Measurements from ENCODE around the gene FLT4. TPM values are rescaled to one million over a fixed set of nuclear protein-coding genes. Genes with fewer than 3 reads are reported as not detected.

FLT4 gene
- total RNA-seq, 1 experiment from 2014 or later = not detected

DNA sequence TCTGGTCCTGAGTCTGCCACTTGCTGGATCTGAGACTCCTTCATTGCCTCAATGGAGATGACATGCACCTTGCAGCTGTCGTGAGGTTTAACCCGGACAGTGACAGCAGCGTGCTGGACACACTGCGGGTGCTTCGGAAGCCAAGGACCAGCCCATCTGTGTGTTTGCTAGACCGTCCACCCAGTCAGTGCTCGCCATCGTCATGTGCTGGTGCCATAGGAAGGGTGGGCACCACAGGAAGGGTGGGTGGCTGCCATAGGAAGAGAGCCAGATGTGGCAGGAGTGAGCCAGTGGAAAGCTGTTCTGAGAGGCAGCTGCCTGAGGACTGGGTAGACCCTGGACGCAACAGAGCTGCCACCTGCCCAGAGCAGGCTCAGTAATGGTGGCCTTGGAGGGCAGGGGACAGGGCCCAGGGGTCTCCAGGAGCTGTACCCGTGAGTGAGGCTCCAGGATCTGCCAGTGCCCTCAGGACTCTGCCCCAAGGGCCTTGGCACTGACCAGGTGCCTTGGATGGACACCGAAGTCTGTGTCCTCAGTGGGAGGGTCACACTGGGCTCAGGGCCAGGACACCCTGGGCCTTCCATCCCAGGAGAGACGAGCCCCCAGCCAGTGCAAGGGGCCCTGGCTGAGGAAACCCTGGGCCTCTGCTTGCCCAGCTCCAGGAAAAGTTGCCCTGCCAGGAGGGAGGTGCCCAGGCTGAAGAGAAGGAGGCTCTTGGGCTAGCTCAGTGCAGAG is 21.8 kb downstream of the FLT4 start:
- BruUV-seq (replicated peaks) = no TSS peak
- DNase-seq = no peak

DNA sequence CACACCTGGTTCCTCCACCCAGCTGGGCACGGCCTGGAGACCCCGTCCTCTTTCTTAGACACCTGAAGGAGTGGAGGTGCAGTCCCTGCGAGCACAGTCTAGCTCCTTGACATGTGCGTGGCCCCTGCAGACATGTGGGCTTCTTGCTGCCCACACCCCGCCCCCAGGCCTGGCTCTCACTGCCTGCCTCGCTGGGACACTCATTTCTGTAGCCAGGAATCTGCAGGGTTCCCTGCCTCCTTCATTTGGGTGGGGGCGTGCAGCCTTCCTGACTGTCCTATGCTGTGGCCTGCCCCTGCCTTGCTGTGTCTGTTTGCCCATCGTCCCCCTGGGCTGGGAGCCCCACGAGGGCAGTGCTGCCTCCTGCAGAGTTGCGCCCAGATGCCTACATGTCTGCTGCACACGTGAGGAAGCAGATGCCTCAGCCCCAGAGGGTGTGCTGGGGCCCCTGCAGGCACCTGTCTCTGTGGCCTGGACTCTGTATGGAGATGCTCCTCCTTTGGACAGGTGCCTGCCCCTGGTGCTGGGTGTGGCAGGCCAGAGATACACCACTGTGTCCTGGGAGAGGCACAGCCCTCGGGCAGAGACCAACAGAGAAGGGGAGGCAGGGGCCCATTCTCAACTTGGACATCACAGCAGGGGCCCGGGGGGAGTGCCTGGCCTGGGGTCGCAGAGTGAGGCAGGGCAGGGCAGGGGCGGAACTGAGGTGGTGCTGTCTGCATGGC is 22.6 kb downstream of the FLT4 start:
- no peaks in the 10 kb centered on the region for H3K4me1 ChIP-seq (ENCODE audit: insufficient read depth, low read length)
- intact Hi-C loops (cut with micrococcal nuclease) = no loop called here
- no peak overlapping the region for H3K4me3 ChIP-seq (ENCODE audit: low read length)
- no peaks in the 10 kb centered on the region for H3K36me3 ChIP-seq (ENCODE audit: low read depth, low read length)
- CTCF ChIA-PET = no interaction called here
- BruUV-seq (replicated peaks) = no TSS peak
- H3F3A ChIP-seq (ENCODE audit: low read length, unreplicated experiment) = no peaks in the 10 kb centered on the region
- H4K20me1 ChIP-seq (ENCODE audit: low read length) = no peaks in the 10 kb centered on the region
- no peak overlapping the region for H3K9ac ChIP-seq (ENCODE audit: low read length)
- H3K9me2 ChIP-seq (replicated peaks; ENCODE audit: low read length) = no peaks in the 10 kb centered on the region
- DNase-seq = no peak
- H3K9me3 ChIP-seq (ENCODE audit: low read length) = no peaks in the 10 kb centered on the region
- no peak overlapping the region for H2AFZ ChIP-seq (ENCODE audit: low read length)
- no peak overlapping the region for H3K4me2 ChIP-seq (ENCODE audit: low read length)
- no peaks in the 10 kb centered on the region for H3K27me3 ChIP-seq (ENCODE audit: low read length)
- TF ChIP-seq EZH2phosphoT487 (IDR thresholded peaks at IDR 0.05; ENCODE audit: borderline replicate concordance, low read length) = no peak
- TF ChIP-seq, protein P1, sequence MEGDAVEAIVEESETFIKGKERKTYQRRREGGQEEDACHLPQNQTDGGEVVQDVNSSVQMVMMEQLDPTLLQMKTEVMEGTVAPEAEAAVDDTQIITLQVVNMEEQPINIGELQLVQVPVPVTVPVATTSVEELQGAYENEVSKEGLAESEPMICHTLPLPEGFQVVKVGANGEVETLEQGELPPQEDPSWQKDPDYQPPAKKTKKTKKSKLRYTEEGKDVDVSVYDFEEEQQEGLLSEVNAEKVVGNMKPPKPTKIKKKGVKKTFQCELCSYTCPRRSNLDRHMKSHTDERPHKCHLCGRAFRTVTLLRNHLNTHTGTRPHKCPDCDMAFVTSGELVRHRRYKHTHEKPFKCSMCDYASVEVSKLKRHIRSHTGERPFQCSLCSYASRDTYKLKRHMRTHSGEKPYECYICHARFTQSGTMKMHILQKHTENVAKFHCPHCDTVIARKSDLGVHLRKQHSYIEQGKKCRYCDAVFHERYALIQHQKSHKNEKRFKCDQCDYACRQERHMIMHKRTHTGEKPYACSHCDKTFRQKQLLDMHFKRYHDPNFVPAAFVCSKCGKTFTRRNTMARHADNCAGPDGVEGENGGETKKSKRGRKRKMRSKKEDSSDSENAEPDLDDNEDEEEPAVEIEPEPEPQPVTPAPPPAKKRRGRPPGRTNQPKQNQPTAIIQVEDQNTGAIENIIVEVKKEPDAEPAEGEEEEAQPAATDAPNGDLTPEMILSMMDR (conservative IDR thresholded peaks at IDR 0.05; ENCODE audit: low read depth, low read length) = no peak
- no peak for TF ChIP-seq EZH2 (IDR thresholded peaks at IDR 0.05; ENCODE audit: low read length, unreplicated experiment)
- ATAC-seq = no peak
- H3K79me2 ChIP-seq (ENCODE audit: low read length) = no peaks in the 10 kb centered on the region
- POLR2A ChIA-PET (ENCODE audit: unreplicated experiment) = no interaction called here
- H3K27ac ChIP-seq (ENCODE audit: low read length) = no peak overlapping the region

More for the DNA sequence above, 21.8 kb downstream of the FLT4 start:
- Histone ChIP-seq H3K9ac (ENCODE audit: low read length) (no peak overlapping the region), H3K79me2 (ENCODE audit: low read length) (no peaks in the 10 kb centered on the region), H3K27me3 (ENCODE audit: low read length) (no peaks in the 10 kb centered on the region), H3K4me3 (ENCODE audit: low read length) (no peak overlapping the region), H2AFZ (ENCODE audit: low read length) (no peak overlapping the region), H3K36me3 (ENCODE audit: low read depth, low read length) (no peaks in the 10 kb centered on the region), H3K9me3 (ENCODE audit: low read length) (no peaks in the 10 kb centered on the region), H3K4me2 (ENCODE audit: low read length) (no peak overlapping the region), H4K20me1 (ENCODE audit: low read length) (no peaks in the 10 kb centered on the region), H3F3A (ENCODE audit: low read length, unreplicated experiment) (no peaks in the 10 kb centered on the region), H3K9me2 (replicated peaks; ENCODE audit: low read length) (no peaks in the 10 kb centered on the region), H3K27ac (ENCODE audit: low read length) (no peak overlapping the region), H3K4me1 (ENCODE audit: insufficient read depth, low read length) (no peaks in the 10 kb centered on the region)
- POLR2A ChIA-PET (ENCODE audit: unreplicated experiment) = no interaction called here
- intact Hi-C loops (cut with micrococcal nuclease) = no loop called here
- TF ChIP-seq EZH2 (IDR thresholded peaks at IDR 0.05; ENCODE audit: low read length, unreplicated experiment) (no peak), EZH2phosphoT487 (IDR thresholded peaks at IDR 0.05; ENCODE audit: borderline replicate concordance, low read length) (no peak)
- TF ChIP-seq, protein P1 (conservative IDR thresholded peaks at IDR 0.05; ENCODE audit: low read depth, low read length) = no peak
- CTCF ChIA-PET = no interaction called here
- ATAC-seq = no peak

Measured in PC-3 (cell line).